ENCODE data around the gene CYB5D1.
"Not testable (repeated sequence)": the region's sequence is repeated elsewhere in the genome, so short reads cannot be mapped to it uniquely, and the experiment has no call there.

Gene CYB5D1

GRCh38 chr17:7857713-7858521 is at the start of gene CYB5D1:
Gene CYB5D1, plus strand, starts transcription at chr17:7858003. Its CDS starts 132 bp downstream, at chr17:7858135.
- Histone ChIP-seq H3K36me3 (ENCODE audit: control insufficient read depth in 2 of 2, insufficient read depth in 2 of 2, low read length in 2 of 2) (peaks cover 3 to 4% of the 10 kb centered on the region in 2 donors), H3K27ac (ENCODE audit: low read depth in 2 of 2, low read length in 2 of 2) (peak within 1 kb of the TSS; percentile 87 to 94), H3K9me3 (ENCODE audit: control insufficient read depth in 2 of 2, low read length in 2 of 2) (no peaks in the 10 kb centered on the region), H3K4me1 (ENCODE audit: control insufficient read depth in 2 of 2, insufficient read depth in 2 of 2, low read length in 2 of 2) (peaks cover 31 to 35% of the 10 kb centered on the region in 2 donors), H3K27me3 (ENCODE audit: control insufficient read depth in 2 of 2, insufficient read depth in 2 of 2, low read length in 2 of 2) (no peaks in the 10 kb centered on the region), H3K4me3 (ENCODE audit: low read length in 2 of 2) (peak within 1 kb of the TSS; percentile 92), H3K9ac (ENCODE audit: low read depth in 1 of 2, low read length in 2 of 2) (peak within 1 kb of the TSS; percentile 56 to 84)

GRCh38 chr17:7809086-7809790 is 48.6 kb upstream of the CYB5D1 start:
- Histone ChIP-seq H3K4me1 (ENCODE audit: control insufficient read depth in 2 of 2, insufficient read depth in 2 of 2, low read length in 2 of 2) (peaks cover 0 to 5% of the 10 kb centered on the region in 2 donors), H3K9me3 (ENCODE audit: control insufficient read depth in 2 of 2, low read length in 2 of 2) (no peaks in the 10 kb centered on the region), H3K9ac (ENCODE audit: low read depth in 1 of 2, low read length in 2 of 2) (no peak overlapping the region), H3K36me3 (ENCODE audit: control insufficient read depth in 2 of 2, insufficient read depth in 2 of 2, low read length in 2 of 2) (no peaks in the 10 kb centered on the region), H3K4me3 (ENCODE audit: low read length in 2 of 2) (no peak overlapping the region), H3K27me3 (ENCODE audit: control insufficient read depth in 2 of 2, insufficient read depth in 2 of 2, low read length in 2 of 2) (no peaks in the 10 kb centered on the region), H3K27ac (ENCODE audit: low read depth in 2 of 2, low read length in 2 of 2) (no peak overlapping the region)

- H3K36me3 ChIP-seq (ENCODE audit: control insufficient read depth in 2 of 2, insufficient read depth in 2 of 2, low read length in 2 of 2); H3K9ac ChIP-seq (ENCODE audit: low read depth in 1 of 2, low read length in 2 of 2); H3K4me3 ChIP-seq (ENCODE audit: low read length in 2 of 2); H3K4me1 ChIP-seq (ENCODE audit: control insufficient read depth in 2 of 2, insufficient read depth in 2 of 2, low read length in 2 of 2); H3K9me3 ChIP-seq (ENCODE audit: control insufficient read depth in 2 of 2, low read length in 2 of 2); H3K27me3 ChIP-seq (ENCODE audit: control insufficient read depth in 2 of 2, insufficient read depth in 2 of 2, low read length in 2 of 2); H3K27ac ChIP-seq (ENCODE audit: low read depth in 2 of 2, low read length in 2 of 2): not testable (repeated sequence)
Observed at GRCh38 chr17:7809791-7810343, 47.9 kb upstream of the CYB5D1 start.

GRCh38 chr17:7811251-7811650 is 46.6 kb upstream of the CYB5D1 start:
- no peaks in the 10 kb centered on the region for H3K27me3 ChIP-seq (ENCODE audit: control insufficient read depth in 2 of 2, insufficient read depth in 2 of 2, low read length in 2 of 2)
- H3K36me3 ChIP-seq (ENCODE audit: control insufficient read depth in 2 of 2, insufficient read depth in 2 of 2, low read length in 2 of 2): no peaks in the 10 kb centered on the region
- no peak overlapping the region for H3K9ac ChIP-seq (ENCODE audit: low read depth in 1 of 2, low read length in 2 of 2)
- H3K4me1 ChIP-seq (ENCODE audit: control insufficient read depth in 2 of 2, insufficient read depth in 2 of 2, low read length in 2 of 2): peaks cover 0 to 4% of the 10 kb centered on the region in 2 donors
- H3K27ac ChIP-seq (ENCODE audit: low read depth in 2 of 2, low read length in 2 of 2): no peak overlapping the region
- no peaks in the 10 kb centered on the region for H3K9me3 ChIP-seq (ENCODE audit: control insufficient read depth in 2 of 2, low read length in 2 of 2)
- H3K4me3 ChIP-seq (ENCODE audit: low read length in 2 of 2): no peak overlapping the region

- Histone ChIP-seq H3K27ac (ENCODE audit: low read depth in 2 of 2, low read length in 2 of 2) (no peak overlapping the region), H3K27me3 (ENCODE audit: control insufficient read depth in 2 of 2, insufficient read depth in 2 of 2, low read length in 2 of 2) (no peaks in the 10 kb centered on the region), H3K4me1 (ENCODE audit: control insufficient read depth in 2 of 2, insufficient read depth in 2 of 2, low read length in 2 of 2) (no peaks in the 10 kb centered on the region), H3K36me3 (ENCODE audit: control insufficient read depth in 2 of 2, insufficient read depth in 2 of 2, low read length in 2 of 2) (no peaks in the 10 kb centered on the region), H3K4me3 (ENCODE audit: low read length in 2 of 2) (no peak overlapping the region), H3K9me3 (ENCODE audit: control insufficient read depth in 2 of 2, low read length in 2 of 2) (no peaks in the 10 kb centered on the region), H3K9ac (ENCODE audit: low read depth in 1 of 2, low read length in 2 of 2) (no peak overlapping the region)
Observed at GRCh38 chr17:7814969-7815368, 42.8 kb upstream of the CYB5D1 start.

- Histone ChIP-seq H3K27ac (ENCODE audit: low read depth in 2 of 2, low read length in 2 of 2) (no peak overlapping the region), H3K9ac (ENCODE audit: low read depth in 1 of 2, low read length in 2 of 2) (no peak overlapping the region), H3K36me3 (ENCODE audit: control insufficient read depth in 2 of 2, insufficient read depth in 2 of 2, low read length in 2 of 2) (no peaks in the 10 kb centered on the region), H3K9me3 (ENCODE audit: control insufficient read depth in 2 of 2, low read length in 2 of 2) (no peaks in the 10 kb centered on the region), H3K27me3 (ENCODE audit: control insufficient read depth in 2 of 2, insufficient read depth in 2 of 2, low read length in 2 of 2) (no peaks in the 10 kb centered on the region), H3K4me1 (ENCODE audit: control insufficient read depth in 2 of 2, insufficient read depth in 2 of 2, low read length in 2 of 2) (no peaks in the 10 kb centered on the region), H3K4me3 (ENCODE audit: low read length in 2 of 2) (no peak overlapping the region)
Observed at GRCh38 chr17:7816926-7817642, 40.7 kb upstream of the CYB5D1 start.

- no peak overlapping the region for H3K4me3 ChIP-seq (ENCODE audit: low read length in 2 of 2)
- H3K9ac ChIP-seq (ENCODE audit: low read depth in 1 of 2, low read length in 2 of 2): no peak overlapping the region
- no peaks in the 10 kb centered on the region for H3K4me1 ChIP-seq (ENCODE audit: control insufficient read depth in 2 of 2, insufficient read depth in 2 of 2, low read length in 2 of 2)
- no peaks in the 10 kb centered on the region for H3K36me3 ChIP-seq (ENCODE audit: control insufficient read depth in 2 of 2, insufficient read depth in 2 of 2, low read length in 2 of 2)
- H3K27me3 ChIP-seq (ENCODE audit: control insufficient read depth in 2 of 2, insufficient read depth in 2 of 2, low read length in 2 of 2): no peaks in the 10 kb centered on the region
- H3K9me3 ChIP-seq (ENCODE audit: control insufficient read depth in 2 of 2, low read length in 2 of 2): no peaks in the 10 kb centered on the region
- H3K27ac ChIP-seq (ENCODE audit: low read depth in 2 of 2, low read length in 2 of 2): no peak overlapping the region
Observed at GRCh38 chr17:7817643-7817964, 40.2 kb upstream of the CYB5D1 start.

- Histone ChIP-seq H3K36me3 (ENCODE audit: control insufficient read depth in 2 of 2, insufficient read depth in 2 of 2, low read length in 2 of 2) (no peaks in the 10 kb centered on the region), H3K4me1 (ENCODE audit: control insufficient read depth in 2 of 2, insufficient read depth in 2 of 2, low read length in 2 of 2) (no peaks in the 10 kb centered on the region), H3K4me3 (ENCODE audit: low read length in 2 of 2) (no peak overlapping the region), H3K9ac (ENCODE audit: low read depth in 1 of 2, low read length in 2 of 2) (no peak overlapping the region), H3K27me3 (ENCODE audit: control insufficient read depth in 2 of 2, insufficient read depth in 2 of 2, low read length in 2 of 2) (no peaks in the 10 kb centered on the region), H3K27ac (ENCODE audit: low read depth in 2 of 2, low read length in 2 of 2) (no peak overlapping the region), H3K9me3 (ENCODE audit: control insufficient read depth in 2 of 2, low read length in 2 of 2) (no peaks in the 10 kb centered on the region)
Observed at GRCh38 chr17:7818026-7818425, 39.8 kb upstream of the CYB5D1 start.

GRCh38 chr17:7818746-7819645 is 38.8 kb upstream of the CYB5D1 start:
- H3K27ac ChIP-seq (ENCODE audit: low read depth in 2 of 2, low read length in 2 of 2): no peak overlapping the region
- H3K36me3 ChIP-seq (ENCODE audit: control insufficient read depth in 2 of 2, insufficient read depth in 2 of 2, low read length in 2 of 2): no peaks in the 10 kb centered on the region
- H3K27me3 ChIP-seq (ENCODE audit: control insufficient read depth in 2 of 2, insufficient read depth in 2 of 2, low read length in 2 of 2): no peaks in the 10 kb centered on the region
- H3K4me1 ChIP-seq (ENCODE audit: control insufficient read depth in 2 of 2, insufficient read depth in 2 of 2, low read length in 2 of 2): no peaks in the 10 kb centered on the region
- H3K9me3 ChIP-seq (ENCODE audit: control insufficient read depth in 2 of 2, low read length in 2 of 2): no peaks in the 10 kb centered on the region
- H3K9ac ChIP-seq (ENCODE audit: low read depth in 1 of 2, low read length in 2 of 2): no peak overlapping the region
- H3K4me3 ChIP-seq (ENCODE audit: low read length in 2 of 2): no peak overlapping the region
